Nephron progenitor cell (in vitro differentiated cells): ENCODE results near the gene TJAP1.

ENCODE experiments used
- DNase-seq: peaks from one replicate; pipeline ENCODE4 v3.0.0; 2021
- H3K27ac Mint-ChIP-seq: 2 replicates; pipeline ENCODE4 v1.8.0; 2021; ENCODE audit warnings: mild to moderate bottlenecking, moderate library complexity, mixed read lengths
- H3K27me3 Mint-ChIP-seq: 2 replicates; pipeline ENCODE4 v1.8.0; 2021; ENCODE audit warnings: mild to moderate bottlenecking, low read depth, mixed read lengths; ENCODE audit not compliant: poor library complexity
- H3K36me3 Mint-ChIP-seq: 2 replicates; pipeline ENCODE4 v1.8.0; 2021; ENCODE audit warnings: low read depth, mixed read lengths
- H3K4me1 Mint-ChIP-seq: 2 replicates; pipeline ENCODE4 v1.8.0; 2021; ENCODE audit warnings: mixed read lengths
- H3K4me3 Mint-ChIP-seq: 2 replicates; pipeline ENCODE4 v1.8.0; 2021; ENCODE audit warnings: mild to moderate bottlenecking, moderate library complexity, mixed read lengths
- H3K9me3 Mint-ChIP-seq: 2 replicates; pipeline ENCODE4 v1.8.0; 2021; ENCODE audit warnings: mild to moderate bottlenecking, moderate library complexity, mixed read lengths
- CTCF ChIP-seq: fragments of 200-600 bp; sonication (generic); IDR thresholded peaks from 2 replicates; pipeline ENCODE4 v1.5.0; 2021; ENCODE audit warnings: antibody characterized with exemption

Gene TJAP1

GRCh38 chr6:43509984-43510826 lies 32.8 kb downstream of the TJAP1 start, which contains the start of gene LRRC73:
Gene LRRC73 (minus strand): TSS chr6:43510346. CDS start chr6:43509785, 561 bp downstream.
- Mint-ChIP-seq H3K27me3 (peaks cover 25% of the 10 kb centered on the region), H3K27ac (no peak within 1 kb of the TSS), H3K4me3 (peak within 1 kb of the TSS; percentile 90), H3K9me3 (no peaks in the 10 kb centered on the region), H3K4me1 (peaks cover 15% of the 10 kb centered on the region), H3K36me3 (peaks cover 25% of the 10 kb centered on the region)
- peak; percentile 96 for DNase-seq
- no peak for TF ChIP-seq CTCF

DNA sequence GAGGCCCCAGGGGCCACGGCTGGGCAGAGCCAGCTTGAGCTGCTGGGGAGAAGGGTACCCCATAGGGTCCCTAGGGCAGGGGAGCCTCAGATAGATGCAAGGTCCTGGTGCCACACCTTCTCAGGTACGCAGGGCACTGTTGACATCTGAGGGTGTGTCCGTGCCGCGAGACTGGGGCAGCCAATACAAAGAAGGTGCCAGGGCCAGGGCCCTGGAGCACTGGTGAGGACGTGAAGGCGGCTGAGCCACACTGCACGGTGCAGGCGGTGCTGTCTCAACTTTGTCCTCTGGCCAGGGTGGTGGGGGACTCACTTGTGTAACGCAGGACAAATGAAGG lies 33.4 kb downstream of the TJAP1 start:
- H3K36me3 Mint-ChIP-seq, result peaks cover 29% of the 10 kb centered on the region
- peaks cover 21% of the 10 kb centered on the region for H3K4me1 Mint-ChIP-seq
- TF ChIP-seq CTCF, result no peak
- H3K4me3 Mint-ChIP-seq, result peak overlapping the region; percentile 79
- H3K27ac Mint-ChIP-seq, result no peak overlapping the region
- peaks cover 25% of the 10 kb centered on the region for H3K27me3 Mint-ChIP-seq
- DNase-seq, result no peak
- no peaks in the 10 kb centered on the region for H3K9me3 Mint-ChIP-seq

DNA sequence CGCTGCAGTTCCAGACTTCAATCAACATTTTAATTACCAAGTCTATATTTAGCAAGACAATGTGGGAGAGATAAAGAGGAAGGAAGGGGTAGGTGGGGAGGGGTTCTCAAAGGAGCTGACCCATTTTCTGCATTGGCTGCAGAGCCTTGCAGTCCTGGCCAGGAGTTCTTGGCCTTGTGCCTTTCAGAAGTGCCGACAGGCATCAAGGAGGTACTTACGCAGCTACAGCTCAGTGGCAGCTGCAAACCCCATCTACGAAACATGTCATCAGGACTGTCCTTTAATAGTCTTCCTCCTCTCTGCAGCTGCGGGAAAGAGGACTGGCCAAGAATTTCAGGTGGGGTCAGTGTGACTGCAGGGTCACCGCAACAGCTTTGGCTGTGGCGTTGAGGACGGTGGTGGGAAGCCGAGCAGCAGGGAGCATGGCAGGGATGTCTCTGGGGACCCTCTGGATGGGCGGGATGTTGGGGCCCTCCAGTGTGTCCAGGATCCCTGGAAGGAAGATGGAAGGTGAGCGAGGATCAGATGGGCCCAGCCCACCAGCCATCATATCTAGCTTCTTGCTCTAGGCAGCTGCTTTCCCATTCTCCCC lies 34.5 kb downstream of the TJAP1 start:
- DNase-seq, result no peak
- H3K27ac Mint-ChIP-seq, result peak overlapping the region; percentile 23
- H3K9me3 Mint-ChIP-seq, result no peaks in the 10 kb centered on the region
- peaks cover 28% of the 10 kb centered on the region for H3K4me1 Mint-ChIP-seq
- no peak overlapping the region for H3K4me3 Mint-ChIP-seq
- TF ChIP-seq CTCF, result no peak
- H3K36me3 Mint-ChIP-seq, result peaks cover 34% of the 10 kb centered on the region
- H3K27me3 Mint-ChIP-seq, result peaks cover 25% of the 10 kb centered on the region

DNA sequence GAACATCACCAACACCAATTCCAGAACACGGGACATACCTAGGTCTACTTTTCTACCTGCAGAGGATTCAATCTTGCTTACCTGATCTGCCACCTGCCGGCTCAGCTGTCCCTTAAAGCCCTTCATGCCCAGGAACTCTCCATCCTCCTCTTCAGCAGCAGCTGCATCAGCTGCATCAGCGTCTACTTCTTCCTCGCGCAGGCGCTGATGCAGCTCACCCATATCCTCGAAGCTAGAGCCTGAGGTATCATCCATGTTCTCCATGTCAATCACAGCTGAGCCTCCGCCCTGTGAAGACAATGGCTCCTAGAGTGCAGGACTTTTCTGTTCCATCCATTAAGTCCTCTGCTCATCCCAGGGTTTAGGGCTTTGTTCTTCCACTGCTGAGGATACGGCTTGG lies 38.4 kb downstream of the TJAP1 start:
- Mint-ChIP-seq H3K9me3 (no peaks in the 10 kb centered on the region), H3K4me3 (no peak overlapping the region), H3K36me3 (peaks cover 36% of the 10 kb centered on the region)

DNA sequence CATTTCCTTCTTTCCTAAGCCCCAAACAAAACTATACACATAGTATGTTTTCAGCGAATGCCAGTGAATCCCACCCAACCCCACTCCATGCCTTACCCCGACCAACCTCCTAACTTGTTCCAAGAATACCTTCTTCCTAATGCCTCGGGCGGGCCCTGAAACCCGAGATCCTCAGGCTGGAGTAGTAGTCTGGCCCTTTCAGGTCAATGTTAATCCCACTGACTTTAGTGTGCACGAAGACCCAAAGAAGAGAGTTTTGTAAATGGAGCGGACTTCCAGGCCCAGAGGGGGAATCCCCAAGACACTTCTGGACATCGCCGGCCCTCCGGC lies 39.0 kb downstream of the TJAP1 start:
- no peak for TF ChIP-seq CTCF
- peak overlapping the region; percentile 64 for H3K27ac Mint-ChIP-seq

More for the DNA sequence above, 38.4 kb downstream of the TJAP1 start:
- DNase-seq, result no peak
- TF ChIP-seq CTCF, result no peak
- peaks cover 2% of the 10 kb centered on the region for H3K27me3 Mint-ChIP-seq
- H3K4me1 Mint-ChIP-seq, result peaks cover 16% of the 10 kb centered on the region
- H3K27ac Mint-ChIP-seq, result peak overlapping the region; percentile 64

More for the DNA sequence above, 39.0 kb downstream of the TJAP1 start:
- Mint-ChIP-seq H3K4me1 (peaks cover 16% of the 10 kb centered on the region), H3K9me3 (no peaks in the 10 kb centered on the region), H3K36me3 (peaks cover 40% of the 10 kb centered on the region), H3K27me3 (no peaks in the 10 kb centered on the region), H3K4me3 (no peak overlapping the region)
- DNase-seq, result no peak
